ENCODE measurements around the gene C16orf74. TPM values are rescaled to one million over a fixed set of nuclear protein-coding genes. Genes with fewer than 3 reads are reported as not detected.

Gene C16orf74
- total RNA-seq, 2 experiments from 2014 or later = 2.1 to 2.9 TPM

DNA sequence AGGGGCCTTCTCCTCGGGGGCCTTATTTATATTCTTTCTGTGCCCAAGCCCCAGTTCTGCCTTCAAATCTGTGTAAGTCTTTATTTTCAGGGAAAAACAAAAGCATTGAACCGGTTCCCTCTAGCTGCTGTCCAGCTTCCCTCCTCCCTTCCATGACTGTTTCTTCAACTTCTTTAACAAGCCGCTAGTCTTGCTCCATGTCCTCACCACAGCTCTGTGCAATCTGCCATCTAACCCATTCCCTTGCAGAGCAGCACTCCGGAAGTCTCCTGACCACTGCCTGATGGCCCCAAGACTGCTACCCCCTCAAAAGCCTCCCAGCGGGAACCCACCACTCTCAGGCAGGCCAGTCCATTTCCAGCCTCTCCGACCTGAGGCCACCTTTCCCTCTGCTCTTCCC, 31.6 kb upstream of the C16orf74 start:
- no peak overlapping the region for H3K4me3 ChIP-seq (ENCODE audit: low read length)
- DNase-seq (no peak), ATAC-seq (ENCODE audit: poor library complexity) (no peak)
- H3K27me3 Mint-ChIP-seq = no peaks in the 10 kb centered on the region
- H3K4me1 ChIP-seq (ENCODE audit: insufficient read depth, low read length) = no peaks in the 10 kb centered on the region
- no peaks in the 10 kb centered on the region for H3K9me3 Mint-ChIP-seq
- intact Hi-C loops (cut with DNase I, micrococcal nuclease) = no loop called here
- ChIA-PET POLR2A (no interaction called here), CTCF (no interaction called here)
- no peak for TF ChIP-seq CTCF (IDR thresholded peaks at IDR 0.05)
- no peak overlapping the region for H3K4me3 Mint-ChIP-seq
- H3K27ac ChIP-seq (ENCODE audit: low read depth in 1 of 2, low read length in 2 of 2) = no peak overlapping the region
- peaks cover 78% of the 10 kb centered on the region for H3K36me3 Mint-ChIP-seq (ENCODE audit: low read depth)
- H3K9me3 ChIP-seq (ENCODE audit: control insufficient read depth in 1 of 2, insufficient read depth in 1 of 2, low read length in 2 of 2) = no peaks in the 10 kb centered on the region
- H3K4me1 Mint-ChIP-seq (ENCODE audit: low read depth) = peaks cover 4% of the 10 kb centered on the region
- H3K36me3 ChIP-seq (ENCODE audit: insufficient read depth, low read length) = peaks cover 76% of the 10 kb centered on the region
- H3K27ac Mint-ChIP-seq = no peak overlapping the region
- H3K27me3 ChIP-seq (ENCODE audit: control insufficient read depth in 1 of 2, insufficient read depth in 2 of 2, low read length in 2 of 2) = no peaks in the 10 kb centered on the region

GRCh38 chr16:85781695-85782370, 30.9 kb upstream of the C16orf74 start:
- peaks cover 4% of the 10 kb centered on the region for H3K4me1 Mint-ChIP-seq (ENCODE audit: low read depth)
- DNase-seq (no peak), ATAC-seq (ENCODE audit: poor library complexity) (no peak)
- intact Hi-C loops (cut with DNase I, micrococcal nuclease) = no loop called here
- POLR2A ChIA-PET = no interaction called here
- H3K27ac Mint-ChIP-seq = no peak overlapping the region
- H3K9me3 Mint-ChIP-seq = no peaks in the 10 kb centered on the region
- no peaks in the 10 kb centered on the region for H3K27me3 Mint-ChIP-seq
- no peak overlapping the region for H3K4me3 ChIP-seq (ENCODE audit: low read length)
- peaks cover 70% of the 10 kb centered on the region for H3K36me3 ChIP-seq (ENCODE audit: insufficient read depth, low read length)
- no peaks in the 10 kb centered on the region for H3K4me1 ChIP-seq (ENCODE audit: insufficient read depth, low read length)
- H3K36me3 Mint-ChIP-seq (ENCODE audit: low read depth) = peaks cover 80% of the 10 kb centered on the region
- H3K9me3 ChIP-seq (ENCODE audit: control insufficient read depth in 1 of 2, insufficient read depth in 1 of 2, low read length in 2 of 2) = no peaks in the 10 kb centered on the region
- H3K27me3 ChIP-seq (ENCODE audit: control insufficient read depth in 1 of 2, insufficient read depth in 2 of 2, low read length in 2 of 2) = no peaks in the 10 kb centered on the region
- CTCF ChIA-PET = no interaction called here
- no peak for TF ChIP-seq CTCF (IDR thresholded peaks at IDR 0.05)
- no peak overlapping the region for H3K4me3 Mint-ChIP-seq
- H3K27ac ChIP-seq (ENCODE audit: low read depth in 1 of 2, low read length in 2 of 2) = no peak overlapping the region

- ATAC-seq (ENCODE audit: poor library complexity) (no peak), DNase-seq (no peak)
- intact Hi-C loops (cut with DNase I, micrococcal nuclease) = no loop called here
- Histone ChIP-seq H3K9me3 (ENCODE audit: control insufficient read depth in 1 of 2, insufficient read depth in 1 of 2, low read length in 2 of 2) (no peaks in the 10 kb centered on the region), H3K27ac (ENCODE audit: low read depth in 1 of 2, low read length in 2 of 2) (no peak overlapping the region), H3K36me3 (ENCODE audit: insufficient read depth, low read length) (peaks cover 66% of the 10 kb centered on the region), H3K4me3 (ENCODE audit: low read length) (no peak overlapping the region), H3K4me1 (ENCODE audit: insufficient read depth, low read length) (no peaks in the 10 kb centered on the region), H3K27me3 (ENCODE audit: control insufficient read depth in 1 of 2, insufficient read depth in 2 of 2, low read length in 2 of 2) (no peaks in the 10 kb centered on the region)
- ChIA-PET CTCF (interaction anchor here (0.6 kb wide), 1 partner anchor 22 kb away, joined by 5 read pairs; no protein-coding TSS in a partner anchor), POLR2A (no interaction called here)
- no peak overlapping the region for H3K27ac Mint-ChIP-seq
- peaks cover 80% of the 10 kb centered on the region for H3K36me3 Mint-ChIP-seq (ENCODE audit: low read depth)
- H3K4me3 Mint-ChIP-seq = no peak overlapping the region
- no peak for TF ChIP-seq CTCF (IDR thresholded peaks at IDR 0.05)
- H3K4me1 Mint-ChIP-seq (ENCODE audit: low read depth) = no peaks in the 10 kb centered on the region
- no peaks in the 10 kb centered on the region for H3K9me3 Mint-ChIP-seq
- H3K27me3 Mint-ChIP-seq = no peaks in the 10 kb centered on the region
These were observed 30.3 kb upstream of the C16orf74 start for GRCh38 chr16:85781156-85781555.
